Measurements from ENCODE around the gene EPS15.

DNA sequence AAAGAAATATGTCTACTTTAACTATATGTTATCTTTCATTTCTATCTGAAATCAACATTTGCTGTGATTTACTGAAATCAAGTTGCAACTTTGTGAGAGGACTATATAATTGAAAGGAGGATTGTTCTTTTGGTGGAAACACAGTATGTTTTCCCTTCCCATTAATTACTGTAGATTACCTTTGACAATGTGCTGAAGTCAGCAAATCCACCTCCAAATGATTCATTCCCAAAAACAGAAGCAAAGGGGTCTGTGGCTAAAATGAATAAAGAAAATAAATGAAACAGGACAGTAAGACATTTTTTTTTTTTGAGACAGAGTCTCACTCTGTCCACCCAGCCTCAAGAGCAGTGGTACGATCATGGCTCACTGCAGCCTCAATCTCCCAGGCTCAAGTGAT, 153.3 kb downstream of the EPS15 start:
- TF ChIP-seq EGR2 (tag by site-specific recombination; IDR thresholded peaks at IDR 0.05; ENCODE audit: low read depth), result no peak
- TF ChIP-seq, protein P1, sequence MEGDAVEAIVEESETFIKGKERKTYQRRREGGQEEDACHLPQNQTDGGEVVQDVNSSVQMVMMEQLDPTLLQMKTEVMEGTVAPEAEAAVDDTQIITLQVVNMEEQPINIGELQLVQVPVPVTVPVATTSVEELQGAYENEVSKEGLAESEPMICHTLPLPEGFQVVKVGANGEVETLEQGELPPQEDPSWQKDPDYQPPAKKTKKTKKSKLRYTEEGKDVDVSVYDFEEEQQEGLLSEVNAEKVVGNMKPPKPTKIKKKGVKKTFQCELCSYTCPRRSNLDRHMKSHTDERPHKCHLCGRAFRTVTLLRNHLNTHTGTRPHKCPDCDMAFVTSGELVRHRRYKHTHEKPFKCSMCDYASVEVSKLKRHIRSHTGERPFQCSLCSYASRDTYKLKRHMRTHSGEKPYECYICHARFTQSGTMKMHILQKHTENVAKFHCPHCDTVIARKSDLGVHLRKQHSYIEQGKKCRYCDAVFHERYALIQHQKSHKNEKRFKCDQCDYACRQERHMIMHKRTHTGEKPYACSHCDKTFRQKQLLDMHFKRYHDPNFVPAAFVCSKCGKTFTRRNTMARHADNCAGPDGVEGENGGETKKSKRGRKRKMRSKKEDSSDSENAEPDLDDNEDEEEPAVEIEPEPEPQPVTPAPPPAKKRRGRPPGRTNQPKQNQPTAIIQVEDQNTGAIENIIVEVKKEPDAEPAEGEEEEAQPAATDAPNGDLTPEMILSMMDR (tag by site-specific recombination; IDR thresholded peaks at IDR 0.05), result no peak
